Left forelimb (tissue), 1 donor: ENCODE results near the gene RYK.
"Not testable (repeated sequence)": the region's sequence is repeated elsewhere in the genome, so short reads cannot be mapped to it uniquely, and the experiment has no call there.

ENCODE experiments used
- DNase-seq: peaks from one replicate; pipeline ENCODE4 v3.0.0-alpha.2; 2018; ENCODE audit warnings: low spot score

RYK gene

GRCh38 chr3:134250717-134251220, at the start of gene RYK:
Gene RYK, minus strand, starts transcription at chr3:134250859. Its CDS starts 205 bp downstream, at chr3:134250654.
- DNase-seq: peak; percentile 94

GRCh38 chr3:134299888-134300206, 49.2 kb upstream of the RYK start:
- DNase-seq: no peak

- no peak for DNase-seq
These were observed 48.7 kb upstream of the RYK start for GRCh38 chr3:134299185-134299887.

GRCh38 chr3:134298249-134298648, 47.6 kb upstream of the RYK start:
- no peak for DNase-seq

- DNase-seq: no peak
These were observed 46.0 kb upstream of the RYK start for GRCh38 chr3:134296616-134297015.

GRCh38 chr3:134295930-134296329, 45.3 kb upstream of the RYK start:
- no peak for DNase-seq

GRCh38 chr3:134294302-134295280, 43.9 kb upstream of the RYK start:
- DNase-seq: no peak

GRCh38 chr3:134291319-134292254, 40.9 kb upstream of the RYK start:
- DNase-seq: no peak

GRCh38 chr3:134287512-134287911, 36.9 kb upstream of the RYK start:
- no peak for DNase-seq

- DNase-seq: no peak
These were observed 33.8 kb upstream of the RYK start for GRCh38 chr3:134284438-134284837.

- no peak for DNase-seq
These were observed 32.0 kb upstream of the RYK start for GRCh38 chr3:134282659-134283047.

- no peak for DNase-seq
These were observed 31.4 kb upstream of the RYK start for GRCh38 chr3:134281912-134282658.

GRCh38 chr3:134279466-134279865, 28.8 kb upstream of the RYK start:
- no peak for DNase-seq

- no peak for DNase-seq
These were observed 26.5 kb upstream of the RYK start for GRCh38 chr3:134277066-134277660.

GRCh38 chr3:134276086-134276485, 25.4 kb upstream of the RYK start:
- DNase-seq: no peak

- not testable (repeated sequence) for DNase-seq
These were observed 24.5 kb upstream of the RYK start for GRCh38 chr3:134275110-134275509.

- no peak for DNase-seq
These were observed 23.9 kb upstream of the RYK start for GRCh38 chr3:134274571-134274970.

- DNase-seq: no peak
These were observed 17.3 kb upstream of the RYK start for GRCh38 chr3:134267996-134268395.

- DNase-seq: no peak
These were observed 10.3 kb upstream of the RYK start for GRCh38 chr3:134260987-134261386.

GRCh38 chr3:134258761-134259347, 8.2 kb upstream of the RYK start:
- DNase-seq: no peak
